HG03025 (cell line): ENCODE results near the gene PRDM16.

Source experiments
- ATAC-seq: cut with Tn5 transposase; IDR thresholded peaks from one replicate; pipeline ENCODE4 v1.9.1; 2021; ENCODE audit warnings: mild to moderate bottlenecking, moderate library complexity; ENCODE audit not compliant: unreplicated experiment, low FRiP score

Gene PRDM16

GRCh38 chr1:3171761-3172160 lies 102.8 kb downstream of the PRDM16 start:
- ATAC-seq, result no peak

GRCh38 chr1:3172431-3173380 lies 103.7 kb downstream of the PRDM16 start:
- no peak for ATAC-seq

- ATAC-seq, result no peak
Observed at GRCh38 chr1:3173381-3173980, 104.5 kb downstream of the PRDM16 start.

GRCh38 chr1:3174487-3175247 lies 105.7 kb downstream of the PRDM16 start:
- ATAC-seq, result no peak

- no peak for ATAC-seq
Observed at GRCh38 chr1:3175486-3175885, 106.5 kb downstream of the PRDM16 start.

GRCh38 chr1:3176028-3176427 lies 107.0 kb downstream of the PRDM16 start:
- no peak for ATAC-seq

- ATAC-seq, result no peak
Observed at GRCh38 chr1:3176820-3177219, 107.8 kb downstream of the PRDM16 start.

GRCh38 chr1:3178279-3178678 lies 109.3 kb downstream of the PRDM16 start:
- ATAC-seq, result no peak

- ATAC-seq, result no peak
Observed at GRCh38 chr1:3179471-3179870, 110.5 kb downstream of the PRDM16 start.

- no peak for ATAC-seq
Observed at GRCh38 chr1:3180915-3181314, 111.9 kb downstream of the PRDM16 start.

- ATAC-seq, result no peak
Observed at GRCh38 chr1:3181956-3182355, 113.0 kb downstream of the PRDM16 start.

- no peak for ATAC-seq
Observed at GRCh38 chr1:3183411-3183810, 114.4 kb downstream of the PRDM16 start.

- no peak for ATAC-seq
Observed at GRCh38 chr1:3183813-3184212, 114.8 kb downstream of the PRDM16 start.

GRCh38 chr1:3184666-3185065 lies 115.7 kb downstream of the PRDM16 start:
- ATAC-seq, result no peak

GRCh38 chr1:3185896-3186525 lies 117.0 kb downstream of the PRDM16 start:
- no peak for ATAC-seq

GRCh38 chr1:3186526-3186921 lies 117.5 kb downstream of the PRDM16 start:
- no peak for ATAC-seq

GRCh38 chr1:3187415-3188149 lies 118.6 kb downstream of the PRDM16 start:
- ATAC-seq, result no peak

- no peak for ATAC-seq
Observed at GRCh38 chr1:3188150-3188971, 119.4 kb downstream of the PRDM16 start.
